Activated CD4-positive, alpha-beta T cell treated with anti-CD3 and anti-CD28 coated beads, Interleukin-2, amount 50 U/mL, for 24 hours (primary cell): ENCODE data around the gene DMXL2.
"Not testable (repeated sequence)": the region's sequence is repeated elsewhere in the genome, so short reads cannot be mapped to it uniquely, and the experiment has no call there.

Experiments used
- DNase-seq, 2 donors: peaks; one replicate each; pipeline ENCODE4 v3.0.0-alpha.2; 2020; ENCODE audit warnings: low read depth in 1 of 2, low spot score in 1 of 2

DMXL2 gene

GRCh38 chr15:51493892-51494291, 128.7 kb downstream of the DMXL2 start:
- DNase-seq, result no peak

GRCh38 chr15:51492528-51492927, 130.0 kb downstream of the DMXL2 start:
- DNase-seq, result no peak

GRCh38 chr15:51491941-51492340, 130.6 kb downstream of the DMXL2 start:
- no peak for DNase-seq

- no peak for DNase-seq
Observed at GRCh38 chr15:51484781-51485180, 137.8 kb downstream of the DMXL2 start.

GRCh38 chr15:51483985-51484384, 138.6 kb downstream of the DMXL2 start:
- DNase-seq, result no peak

GRCh38 chr15:51483520-51483919, 139.1 kb downstream of the DMXL2 start:
- DNase-seq, result no peak

- no peak for DNase-seq
Observed at GRCh38 chr15:51475736-51476135, 146.8 kb downstream of the DMXL2 start.

- no peak for DNase-seq
Observed at GRCh38 chr15:51470512-51470911, 152.1 kb downstream of the DMXL2 start.

GRCh38 chr15:51460796-51461195, 161.8 kb downstream of the DMXL2 start:
- DNase-seq, result no peak

- no peak for DNase-seq
Observed at GRCh38 chr15:51450001-51450400, 172.6 kb downstream of the DMXL2 start.

- no peak for DNase-seq
Observed at GRCh38 chr15:51448622-51449399, 173.8 kb downstream of the DMXL2 start.

- DNase-seq, result no peak
Observed at GRCh38 chr15:51447855-51448621, 174.5 kb downstream of the DMXL2 start.

- not testable (repeated sequence) for DNase-seq
Observed at GRCh38 chr15:51446029-51446744, 176.4 kb downstream of the DMXL2 start.

GRCh38 chr15:51444807-51445206, 177.8 kb downstream of the DMXL2 start:
- DNase-seq, result no peak

- no peak for DNase-seq
Observed at GRCh38 chr15:51444112-51444511, 178.5 kb downstream of the DMXL2 start.

GRCh38 chr15:51443282-51443914, 179.2 kb downstream of the DMXL2 start:
- DNase-seq, result no peak

- no peak for DNase-seq
Observed at GRCh38 chr15:51438526-51438925, 184.0 kb downstream of the DMXL2 start.

GRCh38 chr15:51425517-51426040, 197.0 kb downstream of the DMXL2 start:
- no peak for DNase-seq

- DNase-seq, result no peak
Observed at GRCh38 chr15:51424780-51425179, 197.8 kb downstream of the DMXL2 start.

- not testable (repeated sequence) for DNase-seq
Observed at GRCh38 chr15:51423040-51423439, 199.5 kb downstream of the DMXL2 start.

- no peak for DNase-seq
Observed at GRCh38 chr15:51416129-51416528, 206.4 kb downstream of the DMXL2 start.
